ENCODE results near the gene CCR4. TPM values are rescaled to one million over a fixed set of nuclear protein-coding genes. Genes with fewer than 3 reads are reported as not detected.

Gene CCR4
- total and polyA plus RNA-seq, 2 of the 8 experiments (the other 6 are each of a cell fraction or from before 2014, with no cell fraction given): 0.11 to 0.15 TPM

- TF ChIP-seq CHD7 (IDR thresholded peaks at IDR 0.05; ENCODE audit: insufficient replicate concordance, low read length): no peak
- no peak for TF ChIP-seq CTBP2 (IDR thresholded peaks at IDR 0.05; ENCODE audit: borderline replicate concordance, insufficient read depth, insufficient read length, low read length)
- no peak for TF ChIP-seq JUND (IDR thresholded peaks at IDR 0.05; ENCODE audit: low read length)
- TF ChIP-seq YY1 (IDR thresholded peaks at IDR 0.05; ENCODE audit: low read depth, low read length): no peak
- no peak for TF ChIP-seq KDM5A (IDR thresholded peaks at IDR 0.05; ENCODE audit: low read length)
- TF ChIP-seq SP1 (IDR thresholded peaks at IDR 0.05; ENCODE audit: low read depth, low read length): no peak
- no peak for TF ChIP-seq POU5F1 (IDR thresholded peaks at IDR 0.05; ENCODE audit: low read depth, low read length)
- no peak for TF ChIP-seq BRCA1 (IDR thresholded peaks at IDR 0.05; ENCODE audit: low read depth, low read length)
- no peak for TF ChIP-seq RAD21 (IDR thresholded peaks at IDR 0.05 in 1 of 2, conservative IDR thresholded peaks at IDR 0.05 in 1 of 2; ENCODE audit: low read depth in 2 of 2, low read length in 2 of 2)
- TF ChIP-seq RNF2 (IDR thresholded peaks at IDR 0.05; ENCODE audit: borderline replicate concordance, low read depth, low read length, missing control alignments, poor library complexity, severe bottlenecking): no peak
- no peak for TF ChIP-seq ZNF274 (IDR thresholded peaks at IDR 0.05; ENCODE audit: borderline replicate concordance, extremely low read depth, low read length)
Observed at GRCh38 chr3:32910954-32911353, 40.5 kb upstream of the CCR4 start (continued).

All from H1 (cell line).